ENCODE results near the gene AADAC.

DNA sequence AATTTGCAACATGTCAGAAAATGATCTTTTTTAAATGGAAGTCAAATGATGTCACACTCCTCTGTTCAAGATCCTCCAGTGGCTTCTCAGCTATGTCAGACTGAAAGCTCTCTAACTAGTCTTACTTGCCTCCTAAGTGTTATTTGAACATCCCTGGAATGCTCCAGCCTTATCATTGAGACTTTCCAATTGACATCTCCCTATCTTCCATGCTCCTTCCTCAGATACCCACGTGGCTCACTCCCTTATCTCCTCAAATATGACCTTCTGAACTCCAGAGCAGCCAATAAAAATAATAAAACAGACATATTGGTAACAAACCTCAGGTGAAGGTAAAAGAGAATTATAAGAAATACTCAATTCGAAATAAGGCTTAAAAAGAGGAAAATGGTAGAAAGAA, 25.5 kb upstream of the AADAC start:
- TF ChIP-seq, protein P1, sequence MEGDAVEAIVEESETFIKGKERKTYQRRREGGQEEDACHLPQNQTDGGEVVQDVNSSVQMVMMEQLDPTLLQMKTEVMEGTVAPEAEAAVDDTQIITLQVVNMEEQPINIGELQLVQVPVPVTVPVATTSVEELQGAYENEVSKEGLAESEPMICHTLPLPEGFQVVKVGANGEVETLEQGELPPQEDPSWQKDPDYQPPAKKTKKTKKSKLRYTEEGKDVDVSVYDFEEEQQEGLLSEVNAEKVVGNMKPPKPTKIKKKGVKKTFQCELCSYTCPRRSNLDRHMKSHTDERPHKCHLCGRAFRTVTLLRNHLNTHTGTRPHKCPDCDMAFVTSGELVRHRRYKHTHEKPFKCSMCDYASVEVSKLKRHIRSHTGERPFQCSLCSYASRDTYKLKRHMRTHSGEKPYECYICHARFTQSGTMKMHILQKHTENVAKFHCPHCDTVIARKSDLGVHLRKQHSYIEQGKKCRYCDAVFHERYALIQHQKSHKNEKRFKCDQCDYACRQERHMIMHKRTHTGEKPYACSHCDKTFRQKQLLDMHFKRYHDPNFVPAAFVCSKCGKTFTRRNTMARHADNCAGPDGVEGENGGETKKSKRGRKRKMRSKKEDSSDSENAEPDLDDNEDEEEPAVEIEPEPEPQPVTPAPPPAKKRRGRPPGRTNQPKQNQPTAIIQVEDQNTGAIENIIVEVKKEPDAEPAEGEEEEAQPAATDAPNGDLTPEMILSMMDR (IDR thresholded peaks at IDR 0.05; ENCODE audit: poor library complexity): no peak
- no peak for TF ChIP-seq EZH2 (IDR thresholded peaks at IDR 0.05; ENCODE audit: borderline replicate concordance)
